ENCODE results near the gene ZNF280D. TPM values are rescaled to one million over a fixed set of nuclear protein-coding genes. Genes with fewer than 3 reads are reported as not detected.

The ZNF280D gene
- total RNA-seq, 1 donor from 2014 or later = 21.1 TPM

DNA sequence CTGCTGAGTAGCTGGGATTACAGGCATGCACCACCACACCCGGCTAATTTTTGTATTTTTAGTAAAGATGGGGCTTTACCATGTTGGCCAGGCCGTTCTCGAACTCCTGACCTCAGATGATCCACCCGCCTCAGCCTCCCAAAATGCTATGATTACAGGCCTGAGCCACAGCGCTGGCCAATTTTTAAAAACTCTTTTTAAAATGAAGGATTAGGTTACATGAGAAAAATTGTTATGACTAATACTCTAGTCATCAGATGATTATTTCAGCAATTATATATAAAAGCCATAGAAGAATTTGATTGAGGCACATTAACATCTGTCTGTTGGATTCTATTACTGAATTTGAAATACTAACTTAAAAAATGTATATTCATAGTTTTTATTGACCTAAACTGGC, 134.3 kb downstream of the ZNF280D start:
- no peak for ATAC-seq (ENCODE audit: poor library complexity)
- intact Hi-C loops (cut with DNase I) = no loop called here
- no peak for DNase-seq

DNA sequence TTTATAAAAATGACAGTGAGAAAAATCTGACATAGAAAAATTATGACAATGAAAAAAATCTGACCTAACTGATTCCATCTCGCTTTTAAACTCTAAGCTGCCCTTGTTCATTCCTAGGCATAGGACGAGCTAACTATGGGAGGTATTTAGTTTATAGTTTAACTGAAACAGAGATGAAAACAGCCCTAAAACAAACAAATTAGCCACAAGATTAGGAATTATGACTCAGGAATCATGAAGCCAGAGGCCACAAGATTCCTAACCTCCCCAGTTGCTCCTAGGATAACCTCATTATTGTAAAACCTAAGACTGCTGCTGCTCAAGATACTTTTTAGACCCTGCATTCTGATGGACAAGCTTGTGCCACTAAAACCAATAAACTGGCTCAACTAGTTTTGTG, 145.6 kb downstream of the ZNF280D start:
- no peak for DNase-seq
- no peak for ATAC-seq (ENCODE audit: poor library complexity)
- intact Hi-C loops (cut with DNase I) = no loop called here

GRCh38 chr15:56586206-56586605, 147.1 kb downstream of the ZNF280D start:
- no peak for ATAC-seq (ENCODE audit: poor library complexity)
- intact Hi-C loops (cut with DNase I) = no loop called here
- no peak for DNase-seq

- intact Hi-C loops (cut with DNase I) = no loop called here
- ATAC-seq (ENCODE audit: poor library complexity) = no peak
- DNase-seq = no peak
Measured at GRCh38 chr15:56582785-56583184, 150.5 kb downstream of the ZNF280D start.

Other genes with a start within 250 kb of the ZNF280D start
- 32.9 TPM for gene TCF12, start 185.1 kb upstream of the ZNF280D start, total RNA-seq

Measured in Right ventricle myocardium superior (tissue), 1 donor.